Left renal pelvis (tissue), 4 donors: ENCODE results near the gene KCNIP1. TPM values are rescaled to one million over a fixed set of nuclear protein-coding genes. Genes with fewer than 3 reads are reported as not detected.
"Not testable (repeated sequence)": the region's sequence is repeated elsewhere in the genome, so short reads cannot be mapped to it uniquely, and the experiment has no call there.

Experiments
- DNase-seq, 4 donors: peaks; one replicate each; pipeline ENCODE4 v3.0.0-alpha.2; 2013; ENCODE audit warnings: low read depth in 4 of 4, low spot score in 3 of 4
- polyA plus RNA-seq, 4 donors: library from polyadenylated mRNA; unstranded; fragments of 120-200 nt; gene quantifications; one replicate each; pipeline ENCODE4 v1.2.1, GENCODE V29; 2013; ENCODE audit not compliant: insufficient read length in 4 of 4

Gene KCNIP1
- polyA plus RNA-seq, 4 donors: 9.7 to 13.7 (median 10.5) TPM

GRCh38 chr5:170760113-170760512 lies 256.3 kb downstream of the KCNIP1 start:
- DNase-seq: no peak

GRCh38 chr5:170761048-170761707 lies 257.4 kb downstream of the KCNIP1 start:
- DNase-seq: no peak

- no peak for DNase-seq
Observed at GRCh38 chr5:170761708-170762066, 257.9 kb downstream of the KCNIP1 start.

GRCh38 chr5:170762298-170762697 lies 258.5 kb downstream of the KCNIP1 start:
- DNase-seq: not testable (repeated sequence)

- DNase-seq: not testable (repeated sequence)
Observed at GRCh38 chr5:170765868-170766267, 262.0 kb downstream of the KCNIP1 start.

GRCh38 chr5:170769246-170769645 lies 265.4 kb downstream of the KCNIP1 start:
- no peak for DNase-seq

GRCh38 chr5:170769898-170770416 lies 266.1 kb downstream of the KCNIP1 start:
- DNase-seq: no peak

- no peak for DNase-seq
Observed at GRCh38 chr5:170771496-170771895, 267.7 kb downstream of the KCNIP1 start.

GRCh38 chr5:170773024-170773985 lies 269.5 kb downstream of the KCNIP1 start:
- DNase-seq: no peak

- DNase-seq: no peak
Observed at GRCh38 chr5:170774831-170775230, 271.0 kb downstream of the KCNIP1 start.

GRCh38 chr5:170781946-170782345 lies 278.1 kb downstream of the KCNIP1 start:
- DNase-seq: no peak

GRCh38 chr5:170782438-170782837 lies 278.6 kb downstream of the KCNIP1 start:
- DNase-seq: no peak

GRCh38 chr5:170783498-170784247 lies 279.9 kb downstream of the KCNIP1 start, which contains the start of gene GABRP:
Gene GABRP, plus strand, starts transcription at chr5:170783725. Its CDS starts 4,891 bp downstream, at chr5:170788616.
- no peak for DNase-seq

GRCh38 chr5:170785416-170785815 lies 281.6 kb downstream of the KCNIP1 start:
- no peak for DNase-seq

Other genes starting within 250 kb of the KCNIP1 start
- 1 to 10 TPM; 2.8 to 7.4 (median 3.4) TPM for gene LCP2, start 206.2 kb upstream of the KCNIP1 start, polyA plus RNA-seq
- 1 to 10 TPM in 3 of 4 donors, under 1 TPM in 1; 0.48 to 1.2 (median 1.1) TPM for gene KCNMB1, start 114.7 kb upstream of the KCNIP1 start, polyA plus RNA-seq